ENCODE data around the gene SPAG5.

DNA sequence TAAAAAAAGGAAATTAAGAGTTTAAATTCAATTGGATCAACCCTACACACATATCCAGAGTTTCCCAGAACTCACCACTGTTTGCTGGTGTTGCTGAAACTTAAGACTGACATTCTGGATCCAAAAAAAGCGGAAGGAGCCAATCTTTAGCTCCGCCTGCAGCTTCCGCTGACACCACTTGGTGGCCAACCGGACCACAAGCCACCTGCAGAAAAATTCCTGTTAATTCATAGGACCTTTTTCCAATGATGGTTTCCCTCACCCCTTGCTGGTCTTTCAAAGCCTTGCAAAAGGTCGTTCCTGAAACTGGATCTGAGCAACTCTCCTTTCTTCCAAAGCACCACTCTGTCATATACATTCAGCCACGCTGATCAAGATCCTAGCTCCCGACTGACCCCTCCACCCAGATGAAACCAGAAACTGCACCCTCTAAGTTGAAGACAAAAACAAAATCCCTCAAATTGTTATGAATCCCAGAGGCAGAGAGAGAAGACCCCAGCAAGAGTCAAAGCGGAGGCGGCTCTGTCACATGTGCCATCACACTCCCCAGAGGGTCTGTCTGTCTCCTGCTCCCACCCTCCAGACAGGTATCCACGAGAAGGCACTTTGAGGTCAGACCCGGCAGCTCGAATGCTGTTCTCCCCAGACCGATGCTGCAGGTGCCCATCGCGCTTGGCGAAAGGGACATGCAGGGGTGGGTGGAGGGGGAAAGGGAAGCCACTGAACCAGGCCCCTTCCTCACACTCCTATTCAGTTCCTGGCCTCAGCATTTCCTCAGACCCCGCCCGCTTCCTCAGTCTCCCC, 45.4 kb upstream of the SPAG5 start:
- no peak for TF ChIP-seq POLR2A (IDR thresholded peaks at IDR 0.05)
- peak; percentile 25 to 48 for TF ChIP-seq CTCF (IDR thresholded peaks at IDR 0.05)
- TF ChIP-seq POLR2AphosphoS5 (IDR thresholded peaks at IDR 0.05): no peak
- no peak for TF ChIP-seq EP300 (IDR thresholded peaks at IDR 0.05)

Measured in suprapubic skin (tissue), 4 donors.